Measurements from ENCODE around the gene CDK18. TPM values are rescaled to one million over a fixed set of nuclear protein-coding genes. Genes with fewer than 3 reads are reported as not detected.

The CDK18 gene
- total and polyA plus RNA-seq, 4 donors, result 14.8 to 80.7 (median 33.1) TPM

GRCh38 chr1:205495237-205495823 is 9.1 kb upstream of the CDK18 start:
- H3K9me3 ChIP-seq (ENCODE audit: control insufficient read depth, low read length), result no peaks in the 10 kb centered on the region
- H3K27ac ChIP-seq (ENCODE audit: low read depth in 1 of 2, low read length in 2 of 2), result no peak overlapping the region
- no peaks in the 10 kb centered on the region for H3K36me3 ChIP-seq (ENCODE audit: control insufficient read depth in 1 of 2, insufficient read depth in 2 of 2, low read length in 1 of 2)
- H3K27me3 ChIP-seq (ENCODE audit: control insufficient read depth in 1 of 2, insufficient read depth in 2 of 2, low read length in 1 of 2), result no peaks in the 10 kb centered on the region
- no peak overlapping the region for H3K4me3 ChIP-seq (ENCODE audit: low read length in 2 of 2)
- 85% methylated on average over 9 of the region's 9 CpGs for WGBS, 2 donors
- ATAC-seq (ENCODE audit: low FRiP score), result no peak
- no peak for DNase-seq
- intact Hi-C loops (cut with DNase I), result no loop called here
- no peaks in the 10 kb centered on the region for H3K4me1 ChIP-seq (ENCODE audit: control insufficient read depth in 1 of 2, insufficient read depth in 2 of 2, low read length in 2 of 2)

DNA sequence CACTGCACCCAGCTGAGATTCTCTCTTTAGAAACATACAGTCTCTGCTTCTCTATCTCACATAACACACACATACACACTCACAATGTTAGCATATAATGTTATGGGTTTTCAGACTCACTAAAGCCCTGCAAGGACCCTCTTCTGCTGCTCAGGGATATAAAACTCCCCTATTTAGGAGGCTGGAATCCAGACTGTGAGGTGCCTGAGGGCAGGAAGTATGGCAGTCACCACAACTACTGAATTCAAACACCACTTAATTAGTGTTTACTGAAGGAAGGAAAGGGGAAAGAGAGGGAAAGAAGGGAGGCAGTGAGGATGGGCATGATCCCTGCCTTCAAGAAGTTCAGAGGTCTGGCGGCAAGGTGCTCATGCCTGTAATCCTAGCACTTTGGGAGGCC is 7.8 kb upstream of the CDK18 start:
- H3K9me3 ChIP-seq (ENCODE audit: control insufficient read depth, low read length), result no peaks in the 10 kb centered on the region
- intact Hi-C loops (cut with DNase I), result no loop called here
- ATAC-seq (ENCODE audit: low FRiP score) (no peak), DNase-seq (no peak)
- WGBS, 2 donors, result 98 to 100% methylated on average over 1 of the region's 1 CpG
- H3K36me3 ChIP-seq (ENCODE audit: control insufficient read depth in 1 of 2, insufficient read depth in 2 of 2, low read length in 1 of 2), result no peaks in the 10 kb centered on the region
- H3K4me1 ChIP-seq (ENCODE audit: control insufficient read depth in 1 of 2, insufficient read depth in 2 of 2, low read length in 2 of 2), result no peaks in the 10 kb centered on the region
- no peak overlapping the region for H3K27ac ChIP-seq (ENCODE audit: low read depth in 1 of 2, low read length in 2 of 2)
- H3K27me3 ChIP-seq (ENCODE audit: control insufficient read depth in 1 of 2, insufficient read depth in 2 of 2, low read length in 1 of 2), result no peaks in the 10 kb centered on the region
- H3K4me3 ChIP-seq (ENCODE audit: low read length in 2 of 2), result no peak overlapping the region

- intact Hi-C loops (cut with DNase I), result no loop called here
- H3K36me3 ChIP-seq (ENCODE audit: control insufficient read depth in 1 of 2, insufficient read depth in 2 of 2, low read length in 1 of 2), result no peaks in the 10 kb centered on the region
- H3K27ac ChIP-seq (ENCODE audit: low read depth in 1 of 2, low read length in 2 of 2), result no peak overlapping the region
- no peak overlapping the region for H3K4me3 ChIP-seq (ENCODE audit: low read length in 2 of 2)
- no peak for ATAC-seq (ENCODE audit: low FRiP score)
- 69 to 79% methylated on average over 7 of the region's 7 CpGs for WGBS, 2 donors
- H3K9me3 ChIP-seq (ENCODE audit: control insufficient read depth, low read length), result no peaks in the 10 kb centered on the region
- no peaks in the 10 kb centered on the region for H3K4me1 ChIP-seq (ENCODE audit: control insufficient read depth in 1 of 2, insufficient read depth in 2 of 2, low read length in 2 of 2)
- no peak for DNase-seq
- no peaks in the 10 kb centered on the region for H3K27me3 ChIP-seq (ENCODE audit: control insufficient read depth in 1 of 2, insufficient read depth in 2 of 2, low read length in 1 of 2)
Measured at GRCh38 chr1:205497351-205497750, 7.1 kb upstream of the CDK18 start.

DNA sequence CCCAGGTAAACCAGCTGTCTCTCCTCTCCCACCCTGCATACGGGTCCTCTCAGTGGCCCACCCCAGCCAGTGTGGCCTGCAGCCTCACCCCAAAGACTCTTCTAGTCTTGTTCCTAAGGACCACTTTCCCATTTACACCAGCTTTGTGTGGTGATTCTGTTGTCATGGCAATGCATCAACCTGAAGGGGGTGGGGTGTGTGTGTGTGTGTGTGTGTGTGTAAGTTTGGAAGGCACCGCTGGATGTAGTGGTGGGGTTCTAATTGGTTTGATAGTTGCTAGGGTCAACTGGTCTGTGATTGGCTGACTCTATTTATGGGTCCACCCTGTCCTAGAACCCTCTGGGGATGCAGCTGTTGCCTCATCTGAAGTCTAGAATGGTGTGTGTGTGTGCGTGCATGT is 4.7 kb upstream of the CDK18 start:
- intact Hi-C loops (cut with DNase I), result no loop called here
- Histone ChIP-seq H3K4me3 (ENCODE audit: low read length in 2 of 2) (no peak overlapping the region), H3K27ac (ENCODE audit: low read depth in 1 of 2, low read length in 2 of 2) (no peak overlapping the region), H3K4me1 (ENCODE audit: control insufficient read depth in 1 of 2, insufficient read depth in 2 of 2, low read length in 2 of 2) (no peaks in the 10 kb centered on the region), H3K9me3 (ENCODE audit: control insufficient read depth, low read length) (no peaks in the 10 kb centered on the region), H3K36me3 (ENCODE audit: control insufficient read depth in 1 of 2, insufficient read depth in 2 of 2, low read length in 1 of 2) (no peaks in the 10 kb centered on the region), H3K27me3 (ENCODE audit: control insufficient read depth in 1 of 2, insufficient read depth in 2 of 2, low read length in 1 of 2) (no peaks in the 10 kb centered on the region)
- DNase-seq, result no peak
- no peak for ATAC-seq (ENCODE audit: low FRiP score)
- WGBS, 2 donors, result 81 to 86% methylated on average over 3 of the region's 3 CpGs

DNA sequence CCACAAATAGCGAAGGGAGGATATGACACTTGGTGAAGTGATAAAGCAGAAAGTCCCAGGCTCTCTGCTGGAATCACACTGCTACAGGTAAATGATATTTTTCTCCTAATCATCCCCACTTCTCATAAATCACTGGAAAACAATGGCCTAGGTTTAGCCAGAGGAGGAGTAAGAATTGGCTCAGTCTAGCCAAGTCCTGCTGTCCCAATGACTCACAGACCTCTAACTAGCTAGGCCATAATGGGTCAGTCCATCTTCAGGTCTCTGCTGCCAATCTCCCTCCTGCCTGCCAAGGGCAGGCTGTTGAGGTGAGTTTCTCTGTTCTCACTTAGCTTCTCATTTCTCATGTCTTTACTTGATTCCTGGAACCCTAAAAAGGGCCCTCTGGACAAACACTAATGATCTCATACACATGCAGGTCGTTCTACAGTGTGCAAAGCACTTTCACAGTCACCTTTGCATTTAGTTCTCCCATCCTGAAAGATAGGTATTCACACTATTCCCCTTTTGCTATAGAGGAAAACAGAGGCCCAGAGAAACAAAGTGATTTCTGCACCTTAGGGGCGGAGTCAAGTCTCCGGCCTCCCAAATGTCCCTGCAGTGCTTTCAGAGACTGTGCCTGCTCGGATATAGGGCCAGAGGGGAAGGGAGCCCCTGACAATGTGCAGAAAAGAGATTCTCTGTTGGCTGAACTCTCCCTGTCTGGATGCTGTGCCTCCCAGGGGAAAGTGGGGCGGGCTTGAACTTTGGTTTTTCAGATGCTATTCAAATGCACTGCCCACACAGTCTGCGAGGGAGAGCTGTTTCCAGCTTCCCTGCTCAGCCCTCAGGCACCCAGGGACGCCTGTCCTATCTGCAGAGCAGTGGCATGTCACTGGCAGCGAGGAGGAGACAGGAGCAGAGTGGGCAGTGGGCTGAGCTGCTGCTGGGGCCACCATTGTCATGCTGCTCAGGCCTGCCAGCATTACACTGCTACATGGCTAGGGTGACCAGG is 3.9 kb upstream of the CDK18 start:
- Histone ChIP-seq H3K4me3 (ENCODE audit: low read length in 2 of 2) (no peak overlapping the region), H3K27ac (ENCODE audit: low read depth in 1 of 2, low read length in 2 of 2) (no peak overlapping the region), H3K36me3 (ENCODE audit: control insufficient read depth in 1 of 2, insufficient read depth in 2 of 2, low read length in 1 of 2) (no peaks in the 10 kb centered on the region), H3K4me1 (ENCODE audit: control insufficient read depth in 1 of 2, insufficient read depth in 2 of 2, low read length in 2 of 2) (no peaks in the 10 kb centered on the region), H3K9me3 (ENCODE audit: control insufficient read depth, low read length) (no peaks in the 10 kb centered on the region), H3K27me3 (ENCODE audit: control insufficient read depth in 1 of 2, insufficient read depth in 2 of 2, low read length in 1 of 2) (no peaks in the 10 kb centered on the region)
- ATAC-seq (ENCODE audit: low FRiP score) (no peak), DNase-seq (no peak)
- intact Hi-C loops (cut with DNase I), result no loop called here
- WGBS, 2 donors, result 74 to 84% methylated on average over 9 of the region's 9 CpGs

GRCh38 chr1:205502111-205502810 is 2.2 kb upstream of the CDK18 start:
- H3K9me3 ChIP-seq (ENCODE audit: control insufficient read depth, low read length), result no peaks in the 10 kb centered on the region
- no peak overlapping the region for H3K27ac ChIP-seq (ENCODE audit: low read depth in 1 of 2, low read length in 2 of 2)
- ATAC-seq (ENCODE audit: low FRiP score) (no peak), DNase-seq (no peak)
- WGBS, 2 donors, result 85 to 88% methylated on average over 3 of the region's 3 CpGs
- H3K4me1 ChIP-seq (ENCODE audit: control insufficient read depth in 1 of 2, insufficient read depth in 2 of 2, low read length in 2 of 2), result no peaks in the 10 kb centered on the region
- H3K4me3 ChIP-seq (ENCODE audit: low read length in 2 of 2), result no peak overlapping the region
- no peaks in the 10 kb centered on the region for H3K36me3 ChIP-seq (ENCODE audit: control insufficient read depth in 1 of 2, insufficient read depth in 2 of 2, low read length in 1 of 2)
- no peaks in the 10 kb centered on the region for H3K27me3 ChIP-seq (ENCODE audit: control insufficient read depth in 1 of 2, insufficient read depth in 2 of 2, low read length in 1 of 2)
- intact Hi-C loops (cut with DNase I), result no loop called here

- H3K9me3 ChIP-seq (ENCODE audit: control insufficient read depth, low read length), result no peaks in the 10 kb centered on the region
- ATAC-seq (ENCODE audit: low FRiP score) (no peak), DNase-seq (no peak)
- 71 to 72% methylated on average over 3 of the region's 3 CpGs for WGBS, 2 donors
- intact Hi-C loops (cut with DNase I), result no loop called here
- no peaks in the 10 kb centered on the region for H3K36me3 ChIP-seq (ENCODE audit: control insufficient read depth in 1 of 2, insufficient read depth in 2 of 2, low read length in 1 of 2)
- no peaks in the 10 kb centered on the region for H3K4me1 ChIP-seq (ENCODE audit: control insufficient read depth in 1 of 2, insufficient read depth in 2 of 2, low read length in 2 of 2)
- no peak overlapping the region for H3K4me3 ChIP-seq (ENCODE audit: low read length in 2 of 2)
- H3K27ac ChIP-seq (ENCODE audit: low read depth in 1 of 2, low read length in 2 of 2), result no peak overlapping the region
- H3K27me3 ChIP-seq (ENCODE audit: control insufficient read depth in 1 of 2, insufficient read depth in 2 of 2, low read length in 1 of 2), result no peaks in the 10 kb centered on the region
Measured at GRCh38 chr1:205502992-205503391, 1.5 kb upstream of the CDK18 start.

- 8 to 9% methylated on average over 18 of the region's 18 CpGs for WGBS, 2 donors
- H3K27me3 ChIP-seq (ENCODE audit: control insufficient read depth in 1 of 2, insufficient read depth in 2 of 2, low read length in 1 of 2), result no peaks in the 10 kb centered on the region
- H3K4me3 ChIP-seq (ENCODE audit: low read length in 2 of 2), result peak overlapping the region; percentile 38 to 85
- no peaks in the 10 kb centered on the region for H3K36me3 ChIP-seq (ENCODE audit: control insufficient read depth in 1 of 2, insufficient read depth in 2 of 2, low read length in 1 of 2)
- DNase-seq (no peak), ATAC-seq (ENCODE audit: low FRiP score) (peak; percentile 7)
- no peaks in the 10 kb centered on the region for H3K4me1 ChIP-seq (ENCODE audit: control insufficient read depth in 1 of 2, insufficient read depth in 2 of 2, low read length in 2 of 2)
- H3K27ac ChIP-seq (ENCODE audit: low read depth in 1 of 2, low read length in 2 of 2), result peak overlapping the region in 1 of 2 donors; percentile 25
- intact Hi-C loops (cut with DNase I), result no loop called here
- H3K9me3 ChIP-seq (ENCODE audit: control insufficient read depth, low read length), result no peaks in the 10 kb centered on the region
Measured at GRCh38 chr1:205505076-205505729, 734 bp downstream of the CDK18 start.
